BJ (cell line): ENCODE data around the gene RTN3. TPM values are rescaled to one million over a fixed set of nuclear protein-coding genes. Genes with fewer than 3 reads are reported as not detected.

ENCODE experiments used
- CTCF ChIA-PET: fragments of 350-600 bp; formaldehyde crosslinking; extraction: SDS; loops from one replicate; lab custom pipeline; 2021; ENCODE audit warnings: antibody characterized with exemption, inconsistent platforms; lab: Yijun Ruan, JAX
- POLR2A ChIA-PET: fragments of 300-600 bp; sonication (Branson Sonifier 250); formaldehyde crosslinking; extraction: SDS; loops from one replicate; lab custom pipeline; 2021; ENCODE audit warnings: antibody characterized with exemption; lab: Charles Lee
- DNase-seq: peaks from one replicate; pipeline ENCODE4 v3.0.0-alpha.2; 2011; ENCODE audit warnings: low read depth
- H3K27me3 ChIP-seq: 2 replicates; pipeline ENCODE4 v1.6.0; 2011; ENCODE audit warnings: low read length; ENCODE audit not compliant: control insufficient read depth, insufficient read depth
- H3K36me3 ChIP-seq: 2 replicates; pipeline ENCODE4 v1.5.1; 2011; ENCODE audit warnings: low read length; ENCODE audit not compliant: control insufficient read depth, insufficient read depth
- H3K4me3 ChIP-seq: 2 replicates; pipeline ENCODE4 v1.5.1; 2011; ENCODE audit warnings: low read depth, mild to moderate bottlenecking, control low read depth, low read length
- polyA plus RNA-seq: library from polyadenylated mRNA; depleted of rRNA; stranded (reverse); fragments of >200 nt; gene quantifications from 2 replicates; pipeline ENCODE4 v1.2.3, GENCODE V29; 2011
- TF ChIP-seq, protein P1 (sequence below): IDR thresholded peaks from 2 replicates; pipeline ENCODE4 v1.5.1; 2011; ENCODE audit warnings: low read depth, mild to moderate bottlenecking, control low read depth, inconsistent platforms, low read length, moderate library complexity; ENCODE audit not compliant: insufficient read depth

RTN3 gene
- polyA plus RNA-seq, 1 experiment, result 91.4 TPM

DNA sequence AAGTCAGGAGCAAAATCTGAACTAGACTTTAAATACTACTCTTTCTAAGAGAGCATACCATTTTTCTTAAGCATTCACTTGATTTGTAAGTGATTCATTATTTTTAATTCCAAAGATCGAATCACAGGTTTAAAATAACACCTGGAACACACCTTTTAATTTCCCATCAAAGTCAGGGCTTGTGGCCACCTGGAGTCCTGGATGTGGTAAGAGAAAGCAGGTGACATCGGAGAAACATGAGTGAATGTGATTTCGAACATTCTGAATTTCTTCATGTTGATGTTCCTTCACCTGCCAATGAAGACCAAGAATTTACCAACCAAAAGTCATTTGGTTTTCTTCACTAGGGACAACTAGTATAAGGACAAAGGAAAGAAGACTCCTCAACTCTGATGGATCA is 38.1 kb upstream of the RTN3 start:
- CTCF ChIA-PET, result interaction anchor here (0.7 to 1.9 kb wide), 7 partner anchors 9 to 164 kb away, joined by 3 to 8 read pairs (median 3); no protein-coding TSS in a partner anchor
- H3K27me3 ChIP-seq, result no peaks in the 10 kb centered on the region
- peaks cover 8% of the 10 kb centered on the region for H3K36me3 ChIP-seq

DNA sequence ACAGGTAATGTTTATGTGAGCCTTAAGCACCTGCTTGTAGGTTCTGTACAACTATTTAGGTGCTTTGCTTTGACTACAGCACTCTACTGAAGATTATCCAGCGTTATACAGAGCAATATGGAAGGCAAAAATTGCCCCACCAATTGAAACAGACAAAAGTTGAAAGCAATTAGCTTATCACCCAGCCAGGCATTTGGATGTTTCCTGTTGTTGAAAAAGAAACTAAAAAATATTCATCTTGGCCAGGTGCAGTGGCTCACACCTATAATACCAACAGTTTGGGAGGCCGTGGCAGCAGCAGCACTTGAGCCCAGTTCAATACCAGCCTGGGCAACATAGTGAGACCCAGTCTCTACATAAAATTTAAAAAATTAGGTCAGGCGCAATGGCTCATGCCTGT is 28.6 kb upstream of the RTN3 start:
- H3K27me3 ChIP-seq, result no peaks in the 10 kb centered on the region
- CTCF ChIA-PET, result interaction anchor here (0.6 to 1.2 kb wide), 2 partner anchors 14 to 17 kb away, joined by 3 read pairs; no protein-coding TSS in a partner anchor
- H3K4me3 ChIP-seq, result no peak overlapping the region
- H3K36me3 ChIP-seq, result peaks cover 11% of the 10 kb centered on the region
- POLR2A ChIA-PET, result no interaction called here
- DNase-seq, result no peak
- TF ChIP-seq, protein P1, sequence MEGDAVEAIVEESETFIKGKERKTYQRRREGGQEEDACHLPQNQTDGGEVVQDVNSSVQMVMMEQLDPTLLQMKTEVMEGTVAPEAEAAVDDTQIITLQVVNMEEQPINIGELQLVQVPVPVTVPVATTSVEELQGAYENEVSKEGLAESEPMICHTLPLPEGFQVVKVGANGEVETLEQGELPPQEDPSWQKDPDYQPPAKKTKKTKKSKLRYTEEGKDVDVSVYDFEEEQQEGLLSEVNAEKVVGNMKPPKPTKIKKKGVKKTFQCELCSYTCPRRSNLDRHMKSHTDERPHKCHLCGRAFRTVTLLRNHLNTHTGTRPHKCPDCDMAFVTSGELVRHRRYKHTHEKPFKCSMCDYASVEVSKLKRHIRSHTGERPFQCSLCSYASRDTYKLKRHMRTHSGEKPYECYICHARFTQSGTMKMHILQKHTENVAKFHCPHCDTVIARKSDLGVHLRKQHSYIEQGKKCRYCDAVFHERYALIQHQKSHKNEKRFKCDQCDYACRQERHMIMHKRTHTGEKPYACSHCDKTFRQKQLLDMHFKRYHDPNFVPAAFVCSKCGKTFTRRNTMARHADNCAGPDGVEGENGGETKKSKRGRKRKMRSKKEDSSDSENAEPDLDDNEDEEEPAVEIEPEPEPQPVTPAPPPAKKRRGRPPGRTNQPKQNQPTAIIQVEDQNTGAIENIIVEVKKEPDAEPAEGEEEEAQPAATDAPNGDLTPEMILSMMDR, result no peak

More for the DNA sequence above, 38.1 kb upstream of the RTN3 start:
- no peak overlapping the region for H3K4me3 ChIP-seq
- DNase-seq, result no peak
- TF ChIP-seq, protein P1, result no peak
- POLR2A ChIA-PET, result no interaction called here

DNA sequence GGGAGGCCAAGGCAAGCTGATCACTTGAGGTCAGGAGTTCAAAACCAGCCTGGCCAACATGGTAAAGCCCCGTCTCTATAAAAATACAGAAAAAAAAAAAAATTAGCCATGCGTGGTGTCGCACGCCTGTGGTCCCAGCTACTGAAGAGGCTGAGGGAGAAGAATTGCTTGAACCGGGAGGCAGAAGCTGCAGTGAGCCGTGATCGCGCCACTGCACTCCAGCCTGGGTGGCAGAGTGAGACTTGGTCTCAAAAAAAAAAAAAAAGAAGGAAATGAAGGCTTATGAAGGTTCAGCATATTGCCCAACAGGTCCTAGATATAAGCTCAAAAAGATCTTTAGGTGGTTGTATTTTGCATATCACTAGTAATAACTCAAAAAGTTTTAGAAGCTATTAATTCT is 20.3 kb upstream of the RTN3 start:
- Histone ChIP-seq H3K36me3 (peaks cover 2% of the 10 kb centered on the region; the same call in 1 of the 2 replicates), H3K27me3 (no peaks in the 10 kb centered on the region), H3K4me3 (no peak overlapping the region)
- TF ChIP-seq, protein P1, result no peak
- DNase-seq, result no peak
- ChIA-PET POLR2A (interaction anchor here (0.7 kb wide), 1 partner anchor 216 kb away, joined by 3 read pairs; no protein-coding TSS in a partner anchor), CTCF (interaction anchor here (0.7 to 1.9 kb wide), 6 partner anchors 9 to 77 kb away, joined by 3 to 5 read pairs (median 4); partner anchors contain the start of gene ATL3)

DNA sequence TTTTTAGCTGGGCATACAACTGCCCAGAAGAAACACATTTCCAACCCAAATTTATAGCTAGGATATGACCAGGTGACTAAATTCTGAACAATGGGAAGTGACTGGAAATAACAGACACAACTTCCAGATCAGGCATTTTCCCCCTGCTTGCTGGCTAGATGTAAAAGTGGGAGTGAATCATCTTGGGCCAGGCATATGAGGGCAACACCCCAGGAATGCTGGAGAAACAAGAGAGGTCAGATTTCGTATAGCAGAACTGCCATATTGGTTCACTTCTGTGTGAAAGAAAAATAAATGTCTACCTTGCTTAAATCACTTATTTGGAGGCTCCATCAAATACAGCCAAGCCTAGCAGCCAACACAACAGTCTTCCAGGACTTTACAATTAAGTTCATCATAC is 17.5 kb upstream of the RTN3 start:
- no peaks in the 10 kb centered on the region for H3K27me3 ChIP-seq
- ChIA-PET POLR2A (no interaction called here), CTCF (interaction anchor here (1.4 to 1.5 kb wide), 2 partner anchors 28 to 105 kb away, joined by 3 to 4 read pairs; partner anchors contain the start of gene ZFTA)
- H3K36me3 ChIP-seq, result no peaks in the 10 kb centered on the region
- TF ChIP-seq, protein P1, result no peak
- no peak for DNase-seq
- no peak overlapping the region for H3K4me3 ChIP-seq

DNA sequence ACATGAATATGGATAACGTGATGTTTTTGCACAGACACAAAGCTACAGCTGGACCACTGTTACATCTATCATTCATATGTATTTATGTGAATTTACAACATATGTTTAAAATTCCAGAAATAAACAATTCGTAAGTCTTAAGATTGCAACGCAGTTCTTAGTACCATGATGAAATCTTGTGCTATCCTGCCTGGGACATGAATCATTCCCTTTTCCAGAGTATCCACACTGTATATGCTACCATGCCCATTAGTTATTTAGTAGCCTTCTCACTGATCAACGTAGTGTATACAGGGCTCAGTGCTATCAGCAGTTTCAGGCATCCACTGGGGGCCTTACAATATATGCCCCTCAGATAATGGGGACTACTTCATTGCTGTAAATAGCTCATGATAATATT is 14.4 kb upstream of the RTN3 start:
- H3K36me3 ChIP-seq, result no peaks in the 10 kb centered on the region
- H3K4me3 ChIP-seq, result no peak overlapping the region
- TF ChIP-seq, protein P1, result no peak
- ChIA-PET POLR2A (no interaction called here), CTCF (interaction anchor here (0.6 to 1.6 kb wide), 3 partner anchors 44 to 86 kb away, joined by 3 to 6 read pairs (median 3); no protein-coding TSS in a partner anchor)
- DNase-seq, result no peak
- H3K27me3 ChIP-seq, result no peaks in the 10 kb centered on the region
